ENCODE measurements around the gene MORC4.
"Not testable (repeated sequence)": the region's sequence is repeated elsewhere in the genome, so short reads cannot be mapped to it uniquely, and the experiment has no call there.

DNA sequence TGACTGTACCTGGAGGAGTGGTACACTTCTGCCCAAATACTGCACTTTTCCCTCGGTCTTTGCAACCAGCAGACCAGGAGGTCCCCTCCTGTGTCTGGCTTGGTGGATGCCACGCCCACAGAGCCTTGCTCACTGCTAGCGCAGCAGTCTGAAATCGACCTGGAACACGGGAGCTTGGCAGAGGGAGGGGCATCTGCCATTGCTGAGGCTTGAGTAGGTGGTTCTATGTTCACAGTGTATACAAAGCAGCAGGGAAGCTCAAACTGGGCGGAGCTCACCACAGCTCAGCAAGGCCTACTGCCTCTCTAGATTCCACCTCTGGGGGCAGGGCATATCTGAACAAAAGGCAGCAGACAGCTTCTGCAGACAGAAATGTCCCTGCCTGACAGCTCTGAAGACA, 33.5 kb downstream of the MORC4 start:
- TF ChIP-seq, protein P1, sequence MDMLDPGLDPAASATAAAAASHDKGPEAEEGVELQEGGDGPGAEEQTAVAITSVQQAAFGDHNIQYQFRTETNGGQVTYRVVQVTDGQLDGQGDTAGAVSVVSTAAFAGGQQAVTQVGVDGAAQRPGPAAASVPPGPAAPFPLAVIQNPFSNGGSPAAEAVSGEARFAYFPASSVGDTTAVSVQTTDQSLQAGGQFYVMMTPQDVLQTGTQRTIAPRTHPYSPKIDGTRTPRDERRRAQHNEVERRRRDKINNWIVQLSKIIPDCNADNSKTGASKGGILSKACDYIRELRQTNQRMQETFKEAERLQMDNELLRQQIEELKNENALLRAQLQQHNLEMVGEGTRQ (IDR thresholded peaks at IDR 0.05; ENCODE audit: borderline replicate concordance, low read depth, low read length), result not testable (repeated sequence)
- TF ChIP-seq, protein P2, sequence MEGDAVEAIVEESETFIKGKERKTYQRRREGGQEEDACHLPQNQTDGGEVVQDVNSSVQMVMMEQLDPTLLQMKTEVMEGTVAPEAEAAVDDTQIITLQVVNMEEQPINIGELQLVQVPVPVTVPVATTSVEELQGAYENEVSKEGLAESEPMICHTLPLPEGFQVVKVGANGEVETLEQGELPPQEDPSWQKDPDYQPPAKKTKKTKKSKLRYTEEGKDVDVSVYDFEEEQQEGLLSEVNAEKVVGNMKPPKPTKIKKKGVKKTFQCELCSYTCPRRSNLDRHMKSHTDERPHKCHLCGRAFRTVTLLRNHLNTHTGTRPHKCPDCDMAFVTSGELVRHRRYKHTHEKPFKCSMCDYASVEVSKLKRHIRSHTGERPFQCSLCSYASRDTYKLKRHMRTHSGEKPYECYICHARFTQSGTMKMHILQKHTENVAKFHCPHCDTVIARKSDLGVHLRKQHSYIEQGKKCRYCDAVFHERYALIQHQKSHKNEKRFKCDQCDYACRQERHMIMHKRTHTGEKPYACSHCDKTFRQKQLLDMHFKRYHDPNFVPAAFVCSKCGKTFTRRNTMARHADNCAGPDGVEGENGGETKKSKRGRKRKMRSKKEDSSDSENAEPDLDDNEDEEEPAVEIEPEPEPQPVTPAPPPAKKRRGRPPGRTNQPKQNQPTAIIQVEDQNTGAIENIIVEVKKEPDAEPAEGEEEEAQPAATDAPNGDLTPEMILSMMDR (IDR thresholded peaks at IDR 0.05), result not testable (repeated sequence)
- TF ChIP-seq, protein P3, sequence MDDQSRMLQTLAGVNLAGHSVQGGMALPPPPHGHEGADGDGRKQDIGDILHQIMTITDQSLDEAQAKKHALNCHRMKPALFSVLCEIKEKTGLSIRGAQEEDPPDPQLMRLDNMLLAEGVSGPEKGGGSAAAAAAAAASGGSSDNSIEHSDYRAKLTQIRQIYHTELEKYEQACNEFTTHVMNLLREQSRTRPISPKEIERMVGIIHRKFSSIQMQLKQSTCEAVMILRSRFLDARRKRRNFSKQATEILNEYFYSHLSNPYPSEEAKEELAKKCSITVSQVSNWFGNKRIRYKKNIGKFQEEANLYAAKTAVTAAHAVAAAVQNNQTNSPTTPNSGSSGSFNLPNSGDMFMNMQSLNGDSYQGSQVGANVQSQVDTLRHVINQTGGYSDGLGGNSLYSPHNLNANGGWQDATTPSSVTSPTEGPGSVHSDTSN (IDR thresholded peaks at IDR 0.05), result not testable (repeated sequence)
- TF ChIP-seq, protein P4, sequence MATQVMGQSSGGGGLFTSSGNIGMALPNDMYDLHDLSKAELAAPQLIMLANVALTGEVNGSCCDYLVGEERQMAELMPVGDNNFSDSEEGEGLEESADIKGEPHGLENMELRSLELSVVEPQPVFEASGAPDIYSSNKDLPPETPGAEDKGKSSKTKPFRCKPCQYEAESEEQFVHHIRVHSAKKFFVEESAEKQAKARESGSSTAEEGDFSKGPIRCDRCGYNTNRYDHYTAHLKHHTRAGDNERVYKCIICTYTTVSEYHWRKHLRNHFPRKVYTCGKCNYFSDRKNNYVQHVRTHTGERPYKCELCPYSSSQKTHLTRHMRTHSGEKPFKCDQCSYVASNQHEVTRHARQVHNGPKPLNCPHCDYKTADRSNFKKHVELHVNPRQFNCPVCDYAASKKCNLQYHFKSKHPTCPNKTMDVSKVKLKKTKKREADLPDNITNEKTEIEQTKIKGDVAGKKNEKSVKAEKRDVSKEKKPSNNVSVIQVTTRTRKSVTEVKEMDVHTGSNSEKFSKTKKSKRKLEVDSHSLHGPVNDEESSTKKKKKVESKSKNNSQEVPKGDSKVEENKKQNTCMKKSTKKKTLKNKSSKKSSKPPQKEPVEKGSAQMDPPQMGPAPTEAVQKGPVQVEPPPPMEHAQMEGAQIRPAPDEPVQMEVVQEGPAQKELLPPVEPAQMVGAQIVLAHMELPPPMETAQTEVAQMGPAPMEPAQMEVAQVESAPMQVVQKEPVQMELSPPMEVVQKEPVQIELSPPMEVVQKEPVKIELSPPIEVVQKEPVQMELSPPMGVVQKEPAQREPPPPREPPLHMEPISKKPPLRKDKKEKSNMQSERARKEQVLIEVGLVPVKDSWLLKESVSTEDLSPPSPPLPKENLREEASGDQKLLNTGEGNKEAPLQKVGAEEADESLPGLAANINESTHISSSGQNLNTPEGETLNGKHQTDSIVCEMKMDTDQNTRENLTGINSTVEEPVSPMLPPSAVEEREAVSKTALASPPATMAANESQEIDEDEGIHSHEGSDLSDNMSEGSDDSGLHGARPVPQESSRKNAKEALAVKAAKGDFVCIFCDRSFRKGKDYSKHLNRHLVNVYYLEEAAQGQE (IDR thresholded peaks at IDR 0.05; ENCODE audit: low read depth, low read length), result not testable (repeated sequence)
- not testable (repeated sequence) for TF ChIP-seq CHD2 (IDR thresholded peaks at IDR 0.05; ENCODE audit: low read length, partially characterized antibody); FOXJ3 (CRISPR knock-in tag; IDR thresholded peaks at IDR 0.05); EZH2phosphoT487 (IDR thresholded peaks at IDR 0.05; ENCODE audit: borderline replicate concordance, low read depth); JUND (IDR thresholded peaks at IDR 0.05); YY1 (IDR thresholded peaks at IDR 0.05; ENCODE audit: low read depth); ELF1 (IDR thresholded peaks at IDR 0.05); EP300 (IDR thresholded peaks at IDR 0.05; ENCODE audit: borderline replicate concordance in 1 of 2, low read depth in 1 of 2, low read length in 1 of 2); SIN3A (IDR thresholded peaks at IDR 0.05; ENCODE audit: borderline replicate concordance, low read depth, low read length); MXI1 (IDR thresholded peaks at IDR 0.05; ENCODE audit: low read depth, low read length)
- TF ChIP-seq, protein P5, sequence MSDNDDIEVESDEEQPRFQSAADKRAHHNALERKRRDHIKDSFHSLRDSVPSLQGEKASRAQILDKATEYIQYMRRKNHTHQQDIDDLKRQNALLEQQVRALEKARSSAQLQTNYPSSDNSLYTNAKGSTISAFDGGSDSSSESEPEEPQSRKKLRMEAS (IDR thresholded peaks at IDR 0.05; ENCODE audit: low read depth), result not testable (repeated sequence)
